Activated CD8-positive, alpha-beta memory T cell treated with anti-CD3 and anti-CD28 coated beads, Interleukin-2, amount 10 ng/mL, durations not matched to agents 7 days and 5 days (primary cell): Measurements from ENCODE around the gene FURIN. TPM values are rescaled to one million over a fixed set of nuclear protein-coding genes. Genes with fewer than 3 reads are reported as not detected.

ENCODE experiments used
- ATAC-seq: fragments of 150-1000 bp; cut with Tn5 transposase; one replicate; pipeline ENCODE4 v1.10.0; 2021; ENCODE audit warnings: moderate library complexity
- CTCF ChIA-PET: fragments of 350-600 bp; sonication (Branson Sonifier 250); formaldehyde crosslinking; loops from one replicate; lab custom pipeline; 2021; ENCODE audit warnings: antibody characterized with exemption; lab: Charles Lee
- DNase-seq: peaks from one replicate; pipeline ENCODE4 v3.0.0-alpha.2; 2020
- H3K27ac Mint-ChIP-seq: one replicate; pipeline ENCODE4 v1.8.0; 2021; ENCODE audit warnings: mild to moderate bottlenecking, mixed read lengths
- H3K27me3 Mint-ChIP-seq: one replicate; pipeline ENCODE4 v1.8.0; 2021; ENCODE audit warnings: mixed read lengths
- H3K36me3 Mint-ChIP-seq: one replicate; pipeline ENCODE4 v1.8.0; 2021; ENCODE audit warnings: mild to moderate bottlenecking, mixed read lengths
- H3K4me1 Mint-ChIP-seq: one replicate; pipeline ENCODE4 v1.8.0; 2021; ENCODE audit warnings: mixed read lengths
- H3K4me3 Mint-ChIP-seq: one replicate; pipeline ENCODE4 v1.8.0; 2021; ENCODE audit warnings: mild to moderate bottlenecking, moderate library complexity, mixed read lengths
- H3K9me3 Mint-ChIP-seq: one replicate; pipeline ENCODE4 v1.8.0; 2022; ENCODE audit warnings: low read depth, mixed read lengths
- total RNA-seq, 2 experiments: library from RNA; stranded (reverse); gene quantifications; one replicate each; pipeline ENCODE4 v1.2.3, GENCODE V29; 2021

FURIN gene
- total RNA-seq, 2 experiments from 2014 or later = 487 to 625 TPM

DNA sequence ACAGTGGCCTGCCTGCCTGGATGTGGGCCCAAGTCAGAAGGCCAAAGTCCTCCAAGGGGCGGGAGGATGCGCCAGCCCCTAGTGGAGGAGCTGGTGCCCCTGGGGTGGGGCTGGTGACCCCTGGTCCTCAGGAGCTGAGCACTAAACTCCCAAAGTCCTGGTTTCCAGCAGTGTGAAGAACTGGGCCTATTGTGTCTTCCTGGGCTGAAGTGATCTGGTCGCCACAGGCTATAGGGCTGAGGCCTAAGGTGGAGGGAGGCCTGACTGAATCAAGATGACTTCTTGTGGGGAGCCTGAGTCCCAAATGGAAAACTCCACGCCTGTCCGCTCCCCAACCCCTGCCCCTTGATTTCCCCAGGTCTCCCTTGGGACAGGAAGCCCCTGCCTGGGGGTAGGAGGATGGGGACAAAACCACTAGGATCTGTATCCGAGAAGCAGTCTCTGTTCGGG, 15.2 kb downstream of the FURIN start:
- Mint-ChIP-seq H3K36me3 (peaks cover 34% of the 10 kb centered on the region), H3K4me1 (peaks cover 72% of the 10 kb centered on the region), H3K27me3 (no peaks in the 10 kb centered on the region), H3K9me3 (no peaks in the 10 kb centered on the region), H3K4me3 (no peak overlapping the region), H3K27ac (peak overlapping the region; percentile 76)
- CTCF ChIA-PET = interaction anchor here (1.3 to 3.9 kb wide), 4 partner anchors 19 to 73 kb away, joined by 3 to 46 read pairs (median 20); partner anchors contain the start of genes HDDC3, MAN2A2 and UNC45A
- ATAC-seq (no peak), DNase-seq (no peak)

DNA sequence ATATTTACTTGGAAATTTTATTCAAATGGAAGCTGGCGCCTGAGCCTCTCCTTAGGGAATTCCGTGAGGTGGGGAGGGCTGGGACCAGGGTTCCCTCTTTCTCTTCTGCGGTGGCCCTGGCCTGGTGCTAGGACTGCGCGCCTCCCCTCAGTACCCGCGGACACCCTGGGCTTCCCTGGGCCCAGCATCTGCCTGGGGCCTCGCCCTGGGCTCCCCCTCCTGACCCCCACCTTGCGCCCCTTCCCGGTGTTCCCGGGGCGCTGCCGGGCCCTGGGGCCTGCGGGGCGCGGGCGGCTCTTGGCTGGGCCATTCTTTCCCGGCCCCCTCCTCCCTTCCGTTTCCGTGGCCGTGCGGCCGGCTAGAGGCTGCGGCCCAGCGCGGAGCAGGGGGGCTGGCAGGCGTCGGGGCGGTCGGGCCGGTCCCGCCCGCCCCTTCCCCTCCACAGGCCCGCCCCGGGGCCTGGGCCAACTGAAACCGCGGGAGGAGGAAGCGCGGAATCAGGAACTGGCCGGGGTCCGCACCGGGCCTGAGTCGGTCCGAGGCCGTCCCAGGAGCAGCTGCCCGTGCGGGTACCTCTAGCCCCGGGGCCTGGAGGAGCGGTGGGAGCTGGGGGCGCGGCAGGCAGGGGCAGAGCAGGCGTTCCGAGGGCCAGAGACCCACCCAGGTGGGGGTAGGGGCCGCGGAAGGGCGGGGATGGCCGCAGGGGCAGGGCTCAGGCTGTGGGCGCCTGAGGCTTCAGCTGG, 15.8 kb downstream of the FURIN start, which contains the start of gene FES:
FES (plus strand) TSS at position 529 of the 743 bp plus-strand sequence. CDS start 542 bp downstream, outside the sequence.
- CTCF ChIA-PET = interaction anchor here (0.6 to 3.9 kb wide), 11 partner anchors 16 to 236 kb away, joined by 3 to 46 read pairs (median 11); partner anchors contain the start of genes FURIN, HDDC3, MAN2A2 and UNC45A
- Mint-ChIP-seq H3K9me3 (no peaks in the 10 kb centered on the region), H3K36me3 (peaks cover 28% of the 10 kb centered on the region), H3K27me3 (no peaks in the 10 kb centered on the region), H3K27ac (peak within 1 kb of the TSS; percentile 76), H3K4me3 (peak within 1 kb of the TSS; percentile 62), H3K4me1 (peaks cover 71% of the 10 kb centered on the region)
- DNase-seq = no peak
- ATAC-seq = no peak

DNA sequence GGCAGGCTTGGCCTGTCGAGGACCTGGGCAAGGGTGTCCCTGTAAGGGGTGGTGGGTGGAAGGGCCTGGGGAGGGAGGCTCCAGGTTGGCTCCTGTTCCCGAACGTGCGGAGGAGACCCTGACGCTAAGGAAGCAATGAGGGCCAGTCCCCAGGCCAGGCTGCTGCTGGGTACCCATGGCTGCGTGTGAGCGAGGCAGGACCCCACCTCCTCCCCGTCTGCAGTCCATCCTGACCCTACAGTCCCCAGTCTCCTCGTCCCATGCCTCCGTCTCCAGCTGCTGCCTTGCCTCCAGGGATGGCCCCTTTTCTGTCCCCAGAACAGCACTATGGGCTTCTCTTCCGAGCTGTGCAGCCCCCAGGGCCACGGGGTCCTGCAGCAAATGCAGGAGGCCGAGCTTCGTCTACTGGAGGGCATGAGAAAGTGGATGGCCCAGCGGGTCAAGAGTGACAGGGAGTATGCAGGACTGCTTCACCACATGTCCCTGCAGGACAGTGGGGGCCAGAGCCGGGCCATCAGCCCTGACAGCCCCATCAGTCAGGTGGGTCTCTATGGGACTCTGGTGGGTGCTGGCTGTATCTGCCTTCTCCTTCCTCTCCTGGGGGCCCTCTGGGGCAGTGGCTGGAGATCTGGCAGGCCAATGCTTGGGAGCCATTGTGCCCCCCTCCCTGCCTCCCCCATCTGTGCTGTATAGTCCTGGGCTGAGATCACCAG, 16.5 kb downstream of the FURIN start:
- DNase-seq (no peak), ATAC-seq (no peak)
- H3K27me3 Mint-ChIP-seq = no peaks in the 10 kb centered on the region
- H3K4me1 Mint-ChIP-seq = peaks cover 71% of the 10 kb centered on the region
- H3K27ac Mint-ChIP-seq = peak overlapping the region; percentile 73
- CTCF ChIA-PET = interaction anchor here (0.6 to 3.9 kb wide), 40 partner anchors 11 to 496 kb away, joined by 3 to 46 read pairs (median 5); partner anchors contain the start of genes BLM, FURIN, HDDC3 and IQGAP1
- peaks cover 21% of the 10 kb centered on the region for H3K36me3 Mint-ChIP-seq
- peak overlapping the region; percentile 62 for H3K4me3 Mint-ChIP-seq
- H3K9me3 Mint-ChIP-seq = no peaks in the 10 kb centered on the region

DNA sequence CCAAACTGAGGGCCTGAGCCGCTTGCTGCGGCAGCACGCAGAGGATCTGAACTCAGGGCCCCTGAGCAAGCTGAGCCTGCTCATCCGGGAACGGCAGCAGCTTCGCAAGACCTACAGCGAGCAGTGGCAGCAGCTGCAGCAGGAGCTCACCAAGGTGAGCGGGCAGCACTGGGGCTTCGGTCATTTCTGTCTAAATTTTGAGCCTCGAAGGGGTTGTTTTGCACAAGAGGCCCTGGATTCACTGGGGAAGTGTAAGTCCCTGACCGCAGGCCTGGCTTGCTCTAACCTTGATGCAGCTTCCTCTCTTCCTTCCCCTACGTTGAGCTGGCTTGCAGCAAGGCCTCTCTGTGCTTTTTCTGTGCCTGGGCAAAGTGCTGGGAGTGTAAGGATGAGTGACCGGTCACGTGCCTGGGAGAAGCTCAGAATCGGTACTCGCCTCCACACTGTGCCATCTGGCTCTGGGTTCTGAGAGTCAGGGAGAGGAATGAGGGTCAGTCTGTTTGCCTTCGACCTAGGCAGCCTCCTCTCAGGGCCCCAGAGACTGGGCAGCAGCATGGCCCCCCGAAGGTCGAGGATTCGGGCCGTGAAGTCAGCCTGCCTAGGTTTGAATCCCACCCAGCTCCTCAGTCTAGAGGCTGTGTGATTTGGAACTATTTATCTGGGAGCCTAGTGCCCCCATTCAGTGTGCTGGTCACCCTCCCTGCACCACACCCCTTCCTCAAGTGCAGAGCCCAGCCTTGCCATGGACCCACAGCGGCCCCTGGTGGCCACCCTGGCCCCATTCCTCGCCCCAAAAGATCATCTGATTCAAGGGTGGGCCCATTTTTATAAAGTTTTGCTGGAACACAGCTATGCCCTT, 17.3 kb downstream of the FURIN start:
- Mint-ChIP-seq H3K36me3 (peaks cover 19% of the 10 kb centered on the region), H3K27ac (peak overlapping the region; percentile 73), H3K4me3 (peak overlapping the region; percentile 62), H3K27me3 (no peaks in the 10 kb centered on the region), H3K4me1 (peaks cover 72% of the 10 kb centered on the region), H3K9me3 (no peaks in the 10 kb centered on the region)
- ATAC-seq = peak; percentile 44
- CTCF ChIA-PET = interaction anchor here (0.6 to 3.9 kb wide), 69 partner anchors 10 to 578 kb away, joined by 3 to 46 read pairs (median 5); partner anchors contain the start of genes BLM, FURIN, HDDC3 and IQGAP1
- DNase-seq = peak; percentile 86

DNA sequence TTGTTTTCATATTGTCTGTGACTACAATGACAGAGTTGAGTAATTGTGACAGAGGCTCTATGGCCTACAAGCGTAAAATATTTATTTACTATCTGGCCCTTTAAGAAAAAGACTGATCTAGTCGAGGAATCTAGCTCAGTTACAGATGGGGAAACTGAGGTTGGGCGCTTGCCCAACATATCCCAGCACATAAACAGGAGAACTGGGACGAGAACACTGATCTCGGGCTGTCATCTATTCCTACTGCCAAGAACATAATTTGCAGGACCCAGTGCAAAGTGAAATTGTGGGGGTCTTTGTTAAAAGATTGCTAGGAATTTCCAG, 17.9 kb downstream of the FURIN start:
- H3K4me3 Mint-ChIP-seq = peak overlapping the region; percentile 62
- no peaks in the 10 kb centered on the region for H3K9me3 Mint-ChIP-seq
- H3K36me3 Mint-ChIP-seq = peaks cover 19% of the 10 kb centered on the region
- peak overlapping the region; percentile 73 for H3K27ac Mint-ChIP-seq
- no peaks in the 10 kb centered on the region for H3K27me3 Mint-ChIP-seq
- ATAC-seq = no peak
- DNase-seq = no peak
- peaks cover 71% of the 10 kb centered on the region for H3K4me1 Mint-ChIP-seq
- CTCF ChIA-PET = interaction anchor here (0.6 to 3.9 kb wide), 58 partner anchors 9 to 579 kb away, joined by 3 to 46 read pairs (median 5); partner anchors contain the start of genes BLM, FURIN, HDDC3 and IQGAP1

DNA sequence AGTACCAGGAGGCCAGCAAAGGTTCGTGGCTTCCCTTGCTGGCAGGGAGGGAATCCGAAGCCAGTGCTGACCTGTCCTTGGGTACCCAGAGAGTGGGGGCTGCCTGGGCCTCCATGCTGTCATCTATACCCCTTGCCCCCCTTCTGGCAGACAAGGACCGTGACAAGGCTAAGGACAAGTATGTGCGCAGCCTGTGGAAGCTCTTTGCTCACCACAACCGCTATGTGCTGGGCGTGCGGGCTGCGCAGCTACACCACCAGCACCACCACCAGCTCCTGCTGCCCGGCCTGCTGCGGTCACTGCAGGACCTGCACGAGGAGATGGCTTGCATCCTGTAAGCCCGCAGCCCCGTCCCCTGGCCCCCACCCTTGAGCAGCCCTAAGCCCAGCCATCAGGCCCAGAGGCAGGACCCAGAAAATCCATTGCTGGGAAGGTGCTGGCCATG, 18.7 kb downstream of the FURIN start:
- DNase-seq = no peak
- Mint-ChIP-seq H3K9me3 (no peaks in the 10 kb centered on the region), H3K27me3 (no peaks in the 10 kb centered on the region), H3K4me3 (no peak overlapping the region), H3K27ac (no peak overlapping the region), H3K4me1 (peaks cover 66% of the 10 kb centered on the region), H3K36me3 (peaks cover 20% of the 10 kb centered on the region)
- no peak for ATAC-seq
- CTCF ChIA-PET = interaction anchor here (0.7 to 4.6 kb wide), 20 partner anchors 13 to 241 kb away, joined by 3 to 64 read pairs (median 10); partner anchors contain the start of genes BLM, HDDC3, MAN2A2 and UNC45A

DNA sequence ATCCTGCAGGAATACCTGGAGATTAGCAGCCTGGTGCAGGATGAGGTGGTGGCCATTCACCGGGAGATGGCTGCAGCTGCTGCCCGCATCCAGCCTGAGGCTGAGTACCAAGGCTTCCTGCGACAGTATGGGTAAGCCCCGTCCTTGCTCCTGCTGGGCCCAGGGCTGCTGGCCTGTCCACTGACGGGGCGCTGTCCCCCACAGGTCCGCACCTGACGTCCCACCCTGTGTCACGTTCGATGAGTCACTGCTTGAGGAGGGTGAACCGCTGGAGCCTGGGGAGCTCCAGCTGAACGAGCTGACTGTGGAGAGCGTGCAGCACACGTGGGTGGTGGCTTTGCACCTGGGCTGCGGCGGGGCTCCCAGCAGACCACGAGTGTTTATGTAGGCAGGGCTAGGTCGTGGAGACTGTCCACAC, 20.9 kb downstream of the FURIN start:
- no peaks in the 10 kb centered on the region for H3K9me3 Mint-ChIP-seq
- H3K36me3 Mint-ChIP-seq = peaks cover 29% of the 10 kb centered on the region
- CTCF ChIA-PET = interaction anchor here (0.7 to 4.6 kb wide), 17 partner anchors 8 to 596 kb away, joined by 3 to 64 read pairs (median 4); partner anchors contain the start of genes BLM, HDDC3, MAN2A2 and UNC45A
- DNase-seq = peak; percentile 85
- peaks cover 51% of the 10 kb centered on the region for H3K4me1 Mint-ChIP-seq
- no peaks in the 10 kb centered on the region for H3K27me3 Mint-ChIP-seq
- ATAC-seq = peak; percentile 69
- H3K4me3 Mint-ChIP-seq = peak overlapping the region; percentile 63
- peak overlapping the region; percentile 72 for H3K27ac Mint-ChIP-seq

DNA sequence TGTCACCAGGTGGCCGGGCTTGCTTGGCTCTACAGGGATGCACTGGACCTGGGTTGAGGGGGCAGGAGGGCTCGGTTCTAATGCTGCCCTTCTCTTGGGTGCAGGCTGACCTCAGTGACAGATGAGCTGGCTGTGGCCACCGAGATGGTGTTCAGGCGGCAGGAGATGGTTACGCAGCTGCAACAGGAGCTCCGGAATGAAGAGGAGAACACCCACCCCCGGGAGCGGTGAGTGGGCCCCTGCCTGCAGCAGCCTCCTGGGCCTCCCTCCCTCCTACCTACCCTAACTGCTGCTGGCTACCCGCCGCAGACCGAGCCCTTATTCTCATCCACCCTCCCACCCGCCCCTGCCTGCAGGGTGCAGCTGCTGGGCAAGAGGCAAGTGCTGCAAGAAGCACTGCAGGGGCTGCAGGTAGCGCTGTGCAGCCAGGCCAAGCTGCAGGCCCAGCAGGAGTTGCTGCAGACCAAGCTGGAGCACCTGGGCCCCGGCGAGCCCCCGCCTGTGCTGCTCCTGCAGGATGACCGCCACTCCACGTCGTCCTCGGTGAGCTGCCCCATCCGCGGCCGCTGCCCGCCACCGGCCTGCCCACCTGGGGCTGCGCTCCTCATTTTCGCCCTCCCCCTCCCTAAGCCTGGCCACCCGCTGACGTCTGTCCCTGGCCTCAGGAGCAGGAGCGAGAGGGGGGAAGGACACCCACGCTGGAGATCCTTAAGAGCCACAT, 21.5 kb downstream of the FURIN start:
- Mint-ChIP-seq H3K4me3 (peak overlapping the region; percentile 63), H3K27me3 (no peaks in the 10 kb centered on the region), H3K4me1 (peaks cover 47% of the 10 kb centered on the region), H3K36me3 (peaks cover 32% of the 10 kb centered on the region), H3K27ac (peak overlapping the region; percentile 72), H3K9me3 (no peaks in the 10 kb centered on the region)
- peak; percentile 57 for ATAC-seq
- DNase-seq = peak; percentile 80
- CTCF ChIA-PET = interaction anchor here (0.7 to 4.6 kb wide), 17 partner anchors 8 to 597 kb away, joined by 3 to 64 read pairs (median 4); partner anchors contain the start of genes BLM, HDDC3, MAN2A2 and UNC45A

DNA sequence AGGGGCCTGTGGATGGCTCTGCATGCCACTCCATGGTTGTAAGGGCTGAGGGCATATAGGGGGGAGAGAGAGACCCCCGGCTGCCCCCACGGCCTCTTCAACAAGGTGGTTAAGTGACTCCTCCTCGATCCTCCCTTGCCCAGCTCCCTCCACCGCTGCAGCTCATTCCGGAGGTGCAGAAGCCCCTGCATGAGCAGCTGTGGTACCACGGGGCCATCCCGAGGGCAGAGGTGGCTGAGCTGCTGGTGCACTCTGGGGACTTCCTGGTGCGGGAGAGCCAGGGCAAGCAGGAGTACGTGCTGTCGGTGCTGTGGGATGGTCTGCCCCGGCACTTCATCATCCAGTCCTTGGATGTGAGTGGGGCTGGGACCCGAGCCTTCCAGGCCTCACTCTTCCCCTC, 22.5 kb downstream of the FURIN start:
- Mint-ChIP-seq H3K27ac (no peak overlapping the region), H3K36me3 (peaks cover 36% of the 10 kb centered on the region), H3K4me1 (peaks cover 38% of the 10 kb centered on the region), H3K9me3 (no peaks in the 10 kb centered on the region), H3K4me3 (peak overlapping the region; percentile 59), H3K27me3 (no peaks in the 10 kb centered on the region)
- DNase-seq = no peak
- CTCF ChIA-PET = interaction anchor here (1.5 to 4.6 kb wide), 4 partner anchors 11 to 571 kb away, joined by 5 to 64 read pairs (median 20); partner anchors contain the start of genes BLM, HDDC3, MAN2A2 and UNC45A
- no peak for ATAC-seq

DNA sequence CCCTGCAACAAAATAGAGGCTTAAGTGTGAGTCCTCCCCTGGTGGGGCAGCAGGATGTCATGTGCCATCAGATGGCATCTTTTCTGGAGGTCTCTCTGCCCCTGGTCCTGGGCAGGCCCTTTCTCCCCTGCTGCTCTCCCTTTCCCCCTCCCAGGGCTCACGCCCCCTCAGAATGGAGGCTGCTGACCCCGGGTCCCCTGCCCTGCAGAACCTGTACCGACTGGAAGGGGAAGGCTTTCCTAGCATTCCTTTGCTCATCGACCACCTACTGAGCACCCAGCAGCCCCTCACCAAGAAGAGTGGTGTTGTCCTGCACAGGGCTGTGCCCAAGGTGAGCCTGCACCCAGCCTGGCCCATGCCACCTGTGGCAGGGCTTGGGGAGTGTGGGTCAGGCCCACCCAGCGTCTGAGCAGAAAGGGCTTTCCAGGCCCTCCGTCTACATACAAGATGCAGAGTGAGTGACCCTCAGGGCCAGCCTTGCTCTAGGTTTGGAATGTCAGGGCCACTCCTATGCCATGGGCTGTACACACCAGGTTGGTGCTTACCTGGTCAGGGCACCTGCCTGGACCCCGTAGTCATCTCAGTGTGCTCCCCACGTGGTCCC, 23.1 kb downstream of the FURIN start:
- Mint-ChIP-seq H3K4me3 (no peak overlapping the region), H3K27ac (no peak overlapping the region), H3K36me3 (peaks cover 41% of the 10 kb centered on the region), H3K4me1 (peaks cover 32% of the 10 kb centered on the region), H3K9me3 (no peaks in the 10 kb centered on the region), H3K27me3 (no peaks in the 10 kb centered on the region)
- DNase-seq = no peak
- ATAC-seq = no peak
- CTCF ChIA-PET = interaction anchor here (3.8 to 4.6 kb wide), 2 partner anchors 11 to 41 kb away, joined by 35 to 64 read pairs; partner anchors contain the start of genes HDDC3, MAN2A2 and UNC45A

DNA sequence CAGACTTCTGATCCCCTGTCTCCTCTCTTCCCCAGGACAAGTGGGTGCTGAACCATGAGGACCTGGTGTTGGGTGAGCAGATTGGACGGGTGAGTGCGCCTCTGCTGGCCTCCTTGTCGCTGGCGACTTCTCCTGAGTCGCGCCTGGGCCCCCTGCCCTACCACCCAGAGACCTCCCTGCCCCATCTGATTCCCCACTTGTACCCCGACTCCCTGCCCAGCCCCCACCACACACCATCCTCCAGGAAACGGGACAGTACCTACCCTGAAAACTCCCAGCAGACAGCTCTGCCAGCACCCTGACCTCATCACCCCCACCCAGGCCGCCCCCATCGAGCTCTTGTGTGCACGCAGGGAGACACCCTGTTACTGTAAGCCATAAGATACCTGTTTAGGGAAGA, 23.6 kb downstream of the FURIN start:
- H3K4me3 Mint-ChIP-seq = no peak overlapping the region
- H3K4me1 Mint-ChIP-seq = peaks cover 29% of the 10 kb centered on the region
- CTCF ChIA-PET = interaction anchor here (2.6 kb wide), 1 partner anchor 11 kb away, joined by 14 read pairs; the partner anchor contains the start of gene MAN2A2
- H3K36me3 Mint-ChIP-seq = peaks cover 44% of the 10 kb centered on the region
- ATAC-seq (no peak), DNase-seq (no peak)
- H3K9me3 Mint-ChIP-seq = no peaks in the 10 kb centered on the region
- H3K27me3 Mint-ChIP-seq = no peaks in the 10 kb centered on the region
- no peak overlapping the region for H3K27ac Mint-ChIP-seq
